NCI-H1105 (cell line): ENCODE data around the gene GAK.

Experiments used
- DNase-seq: peaks from one replicate; lab custom pipeline; 2025; lab: John Stamatoyannopoulos, UW

Gene GAK

DNA sequence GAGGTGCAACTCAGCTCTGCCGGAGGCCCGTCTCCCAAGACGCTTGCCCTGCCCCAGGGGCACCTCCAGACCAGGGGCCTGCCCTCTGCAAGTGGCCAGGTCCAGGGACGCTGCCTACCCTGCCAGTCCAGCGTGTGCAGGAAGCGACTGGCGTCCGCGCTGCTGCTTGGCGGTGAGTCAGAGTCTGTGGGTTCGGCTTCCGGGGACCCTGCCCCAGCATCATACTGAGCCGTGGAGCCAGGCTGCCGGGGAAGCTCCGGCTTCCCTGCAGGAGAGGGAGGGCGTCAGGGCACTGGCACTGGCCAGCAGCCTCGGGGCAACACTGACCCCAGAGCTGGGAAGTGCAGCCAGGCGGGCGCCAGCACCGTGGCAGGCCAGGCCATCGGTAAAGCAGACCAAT lies 63.7 kb downstream of the GAK start:
- DNase-seq = no peak

DNA sequence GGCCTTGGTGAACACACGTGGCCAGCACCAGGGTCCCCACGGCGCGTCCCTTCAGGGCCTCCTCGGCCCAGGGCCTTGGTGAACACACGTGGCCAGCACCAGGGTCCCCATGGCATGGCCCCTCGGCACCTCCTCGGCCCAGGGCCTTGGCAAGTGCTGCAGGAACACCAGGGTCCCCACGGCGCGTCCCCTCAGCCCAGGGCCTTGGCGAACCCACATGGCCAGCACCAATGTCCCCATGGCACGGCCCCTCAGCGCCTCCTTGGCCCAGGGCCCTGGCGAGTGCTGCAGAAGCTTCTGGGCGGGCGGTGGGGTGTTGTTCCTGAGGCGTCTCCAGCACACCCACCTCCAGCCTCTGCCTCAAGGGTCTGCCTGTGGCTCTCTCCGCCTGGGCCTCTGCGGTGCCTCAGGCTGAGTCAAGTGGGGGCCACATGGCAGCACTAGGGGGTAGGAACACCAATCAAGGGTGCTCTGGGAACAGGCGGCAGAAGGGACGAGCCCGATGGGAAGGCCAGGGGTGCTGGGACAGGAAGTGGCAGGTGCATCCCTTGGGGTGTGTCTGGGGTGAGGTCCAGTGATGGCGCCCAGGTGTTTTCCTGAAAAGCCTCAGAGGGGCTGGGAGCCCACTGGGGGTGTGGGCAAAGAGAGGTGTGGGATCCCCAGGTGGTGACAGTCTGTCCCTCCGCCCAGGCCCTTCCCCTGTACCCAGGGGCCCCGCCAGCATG lies 64.4 kb downstream of the GAK start:
- DNase-seq = no peak

DNA sequence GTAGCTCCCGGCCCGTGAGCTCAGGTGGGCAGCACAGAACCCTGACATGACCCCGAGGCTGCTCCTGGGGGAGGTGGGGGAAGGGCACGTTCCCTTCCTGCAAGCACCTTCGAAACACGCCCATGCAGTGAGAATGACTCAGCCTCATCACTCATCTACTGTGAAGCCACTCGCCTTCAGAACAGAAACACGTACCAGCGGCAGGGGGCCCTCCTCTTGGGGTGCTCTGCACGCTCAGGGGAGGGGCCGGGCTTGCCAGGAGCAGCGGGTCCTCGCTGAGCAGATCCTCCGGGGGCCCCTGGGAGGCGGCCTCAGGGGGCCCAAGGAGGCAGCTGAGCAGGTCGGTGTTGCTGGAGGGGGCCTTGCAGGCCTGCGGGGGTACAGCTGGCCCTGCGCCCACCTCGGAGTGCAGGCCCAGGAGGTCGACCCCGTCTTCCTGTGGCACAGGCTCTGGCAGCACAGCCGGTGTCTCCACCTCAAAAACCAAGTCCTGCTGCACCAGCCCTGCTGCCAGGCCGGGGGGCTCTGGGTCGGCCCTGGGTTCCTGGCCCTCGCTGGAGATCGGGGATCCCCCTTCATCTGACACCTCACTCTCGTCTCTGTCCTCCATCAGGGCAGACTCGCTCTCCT lies 65.2 kb downstream of the GAK start:
- DNase-seq = no peak

DNA sequence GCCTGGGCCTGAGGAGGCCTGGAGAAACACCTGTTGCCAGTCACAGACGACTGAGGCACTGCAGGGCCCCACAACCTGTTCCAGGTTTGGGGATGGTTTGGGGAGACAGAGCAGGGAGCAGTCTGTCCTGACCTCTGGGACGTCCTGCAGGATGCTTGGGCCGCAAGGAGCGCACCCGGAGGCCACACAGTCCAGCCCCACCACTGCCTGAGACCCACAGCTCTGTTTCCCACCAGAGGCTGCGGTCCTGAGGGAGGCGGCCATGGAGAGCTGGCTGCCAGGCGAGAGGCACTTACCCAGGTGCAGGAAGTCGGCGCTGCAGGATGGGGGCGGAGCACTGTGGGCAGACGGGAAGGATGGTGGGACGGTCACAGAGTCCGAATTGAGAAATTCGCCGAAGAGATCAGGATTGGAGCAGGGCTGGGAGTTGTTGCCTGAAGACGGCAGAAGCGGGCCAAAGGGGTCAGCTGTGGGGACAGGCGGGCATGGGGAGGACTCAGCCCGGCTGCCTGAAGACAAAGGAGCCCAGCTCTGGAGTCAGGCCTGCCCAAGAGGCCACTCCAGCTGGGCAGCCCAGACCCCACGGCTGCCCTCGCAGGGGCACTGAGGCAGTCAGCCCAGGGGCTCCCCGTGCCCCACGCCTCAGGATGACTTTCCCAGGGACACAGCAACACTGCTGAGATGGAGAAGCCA lies 65.9 kb downstream of the GAK start:
- DNase-seq = no peak

DNA sequence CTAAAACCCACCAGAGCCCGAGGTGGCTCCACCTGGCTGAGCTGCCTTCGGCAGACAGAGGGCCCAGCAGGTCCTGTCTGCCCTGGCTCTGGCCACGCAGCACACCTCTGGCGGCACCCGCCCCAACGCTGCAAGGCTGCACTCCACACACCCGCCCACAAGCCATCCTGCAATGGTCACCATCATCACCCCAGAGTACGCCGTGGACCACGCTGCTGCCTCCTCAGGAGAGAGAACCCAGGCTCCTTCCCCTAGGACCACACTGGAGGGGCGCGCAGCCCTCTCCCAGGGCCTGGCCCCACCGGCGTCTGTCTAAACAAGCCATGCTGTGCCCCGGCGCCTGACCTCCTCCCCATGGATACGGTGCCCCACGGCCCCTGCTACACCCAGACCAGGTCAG lies 66.5 kb downstream of the GAK start:
- no peak for DNase-seq

DNA sequence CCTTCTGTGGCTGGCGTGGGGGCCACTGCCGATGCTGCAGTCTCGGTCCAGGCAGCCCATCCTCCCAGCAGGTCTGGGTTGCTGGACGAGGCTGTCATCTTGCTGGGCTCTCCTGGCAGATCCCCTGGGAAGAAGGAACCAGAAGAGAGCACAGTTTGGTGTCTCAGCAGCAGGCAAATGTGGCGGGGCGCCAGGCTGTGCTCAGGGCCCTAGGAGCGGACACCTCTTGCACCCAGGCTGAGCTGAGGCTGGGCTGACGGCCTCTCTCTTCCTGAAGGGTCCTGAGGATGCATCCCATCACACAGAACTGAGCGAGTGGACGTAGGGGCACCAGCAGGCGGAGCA lies 67.0 kb downstream of the GAK start:
- DNase-seq = no peak

DNA sequence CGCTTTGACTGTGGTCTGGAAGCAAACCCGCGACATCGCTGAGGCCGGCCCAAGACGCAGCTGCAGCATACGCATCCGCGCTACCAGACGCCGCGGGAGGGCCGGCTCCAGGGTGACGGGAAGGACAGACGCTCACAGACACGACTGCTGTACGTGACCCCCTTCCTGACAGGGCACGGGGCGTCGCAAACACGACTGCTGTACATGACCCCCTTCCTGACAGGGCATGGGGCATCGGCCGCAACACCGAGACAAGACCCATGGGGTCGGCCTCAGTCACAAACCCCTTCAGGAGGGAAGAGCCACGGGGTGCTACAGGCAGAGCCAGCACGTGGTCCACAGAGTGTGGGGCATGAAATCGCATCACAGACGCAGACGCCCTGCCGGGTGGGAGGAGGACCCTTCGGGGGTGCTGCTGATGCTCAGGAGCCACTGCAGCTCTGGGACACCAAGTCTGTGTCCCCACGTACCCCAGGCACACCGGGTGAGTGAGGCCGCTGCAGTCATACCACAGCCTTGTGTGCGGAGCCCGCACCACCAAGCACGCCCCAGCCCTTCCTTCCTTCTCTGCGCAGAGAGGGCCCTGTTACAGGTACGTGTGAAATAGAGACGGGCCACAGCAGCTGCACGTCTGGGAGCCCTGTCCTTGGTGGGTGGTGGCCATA lies 67.5 kb downstream of the GAK start:
- DNase-seq = no peak

DNA sequence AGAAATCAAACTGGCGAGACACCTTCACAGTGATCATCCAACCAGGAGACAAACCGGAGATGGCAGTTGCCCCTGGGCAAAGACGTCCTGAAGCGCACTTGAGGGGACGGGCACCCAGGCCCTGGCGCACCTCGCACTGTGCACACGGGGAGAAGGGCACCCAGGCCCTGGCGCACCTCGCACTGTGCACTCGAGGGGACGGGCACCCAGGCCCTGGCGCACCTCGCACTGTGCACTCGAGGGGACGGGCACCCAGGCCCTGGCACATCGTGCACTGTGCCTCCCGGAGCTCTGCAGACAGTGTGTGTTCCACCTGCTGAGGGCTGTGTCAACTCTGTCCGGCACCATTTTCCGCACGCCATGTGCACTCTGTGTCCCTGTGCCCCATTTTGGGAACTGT lies 71.6 kb downstream of the GAK start:
- DNase-seq = no peak

DNA sequence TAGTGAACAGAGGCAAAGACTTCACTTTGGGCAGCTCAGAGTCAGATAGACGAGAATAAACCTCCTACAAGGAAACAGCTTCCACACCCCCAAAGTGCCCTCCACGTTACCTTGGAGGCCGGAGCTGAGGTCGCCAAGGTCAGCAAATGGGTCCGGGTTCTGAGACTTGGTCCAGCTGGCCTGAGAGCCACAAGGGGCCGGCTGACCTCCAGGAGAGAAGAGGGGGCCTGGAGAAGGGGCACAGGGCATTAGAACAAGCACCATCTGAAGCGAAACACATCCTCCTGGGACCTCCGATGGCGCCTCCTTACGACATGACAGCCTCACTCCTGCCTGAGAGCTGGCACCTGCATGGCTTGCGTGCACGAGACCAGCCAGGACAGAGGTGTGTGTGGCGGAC lies 72.6 kb downstream of the GAK start:
- no peak for DNase-seq

DNA sequence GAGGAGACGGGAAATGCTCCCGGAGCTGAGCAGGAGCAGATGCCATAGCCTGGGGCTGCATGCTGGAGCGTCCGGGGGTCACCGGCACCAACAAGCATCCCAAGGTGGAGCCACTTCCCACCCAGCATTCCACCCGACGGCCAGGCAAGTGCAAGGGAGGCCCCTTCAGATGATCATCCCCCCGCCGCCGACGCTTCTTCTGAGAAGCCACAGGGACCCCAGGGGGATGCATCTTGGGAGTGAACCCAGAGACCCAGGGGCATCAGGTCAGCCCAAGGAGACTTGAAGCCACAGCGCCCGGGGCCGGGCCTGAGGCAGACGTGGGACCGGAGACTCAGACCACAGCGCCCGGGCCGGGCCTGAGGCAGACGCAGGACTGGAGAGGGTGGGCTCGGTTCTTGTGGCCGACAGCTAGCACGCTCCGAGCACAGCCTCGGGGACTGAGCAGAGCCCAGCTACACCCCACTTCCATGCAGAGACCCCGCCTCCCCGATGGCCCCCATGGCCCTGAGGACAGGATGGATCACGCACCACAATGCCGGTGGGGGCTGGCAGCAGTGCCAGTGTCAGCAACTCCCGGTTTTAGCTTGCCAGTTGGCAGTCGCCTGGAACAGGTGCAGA lies 73.2 kb downstream of the GAK start:
- no peak for DNase-seq

DNA sequence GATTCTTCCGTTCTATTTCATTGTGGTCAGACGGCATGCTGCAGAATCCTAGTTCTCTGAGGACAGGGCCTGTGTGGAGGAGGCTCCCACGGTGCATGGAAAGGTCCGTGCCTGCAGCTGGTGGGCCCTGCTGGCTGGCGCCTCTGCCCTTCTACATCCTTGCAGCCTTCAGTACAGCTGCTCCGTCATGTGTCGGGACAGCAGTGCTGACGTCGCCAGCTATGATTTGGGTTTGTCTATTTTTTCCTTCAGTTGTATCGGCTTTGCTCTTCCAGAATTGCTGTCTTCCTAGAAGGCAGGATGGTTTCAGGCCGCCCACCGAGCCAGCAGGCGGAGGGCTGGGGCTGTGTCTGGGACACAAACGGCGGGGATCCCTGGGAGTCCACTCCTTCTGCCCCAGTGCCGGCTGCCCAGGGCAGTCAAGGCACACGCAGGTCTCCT lies 74.1 kb downstream of the GAK start:
- DNase-seq = no peak

DNA sequence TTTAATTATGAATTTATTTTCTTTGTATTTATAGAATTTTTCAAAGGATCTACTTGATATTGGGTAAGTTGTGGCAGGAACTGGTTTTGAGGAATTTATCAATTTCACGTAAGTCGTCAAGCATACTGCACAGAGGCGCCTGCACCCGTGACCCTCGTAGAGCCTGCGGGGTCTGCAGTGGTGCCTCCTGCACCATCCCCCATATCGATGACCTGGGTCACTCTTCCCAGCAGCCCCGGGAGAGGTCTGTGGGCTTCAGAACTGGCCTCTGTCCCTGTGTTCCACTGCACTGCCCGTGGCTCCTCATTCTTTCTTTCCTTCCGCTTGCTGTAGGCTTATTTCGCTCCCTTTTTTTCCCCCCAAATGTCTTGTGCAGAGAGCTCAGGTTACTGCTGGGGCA lies 74.7 kb downstream of the GAK start:
- DNase-seq = no peak

DNA sequence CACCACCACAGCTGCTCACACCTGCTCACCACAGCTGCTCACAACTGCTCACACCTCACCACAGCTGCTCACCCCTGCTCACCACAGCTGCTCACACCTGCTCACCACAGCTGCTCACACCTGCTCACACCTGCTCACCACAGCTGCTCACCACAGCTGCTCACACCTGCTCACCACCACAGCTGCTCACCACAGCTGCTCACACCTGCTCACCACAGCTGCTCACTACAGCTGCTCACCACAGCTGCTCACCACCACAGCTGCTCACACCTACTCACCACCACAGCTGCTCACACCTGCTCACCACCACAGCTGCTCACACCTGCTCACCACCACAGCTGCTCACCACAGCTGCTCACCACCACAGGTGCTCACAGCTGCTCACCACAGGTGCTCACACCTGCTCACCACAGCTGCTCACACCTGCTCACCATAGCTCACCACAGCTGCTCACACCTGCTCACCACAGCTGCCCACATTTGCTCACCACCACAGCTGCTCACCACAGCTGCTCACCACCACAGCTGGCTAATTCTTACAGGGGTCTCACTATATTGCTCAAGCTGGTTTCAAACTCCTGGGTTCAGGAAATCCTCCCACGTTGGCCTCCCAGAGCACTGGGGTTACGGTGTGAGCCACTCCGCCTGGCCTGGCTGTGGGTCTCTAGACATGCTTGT lies 75.8 kb downstream of the GAK start:
- no peak for DNase-seq

DNA sequence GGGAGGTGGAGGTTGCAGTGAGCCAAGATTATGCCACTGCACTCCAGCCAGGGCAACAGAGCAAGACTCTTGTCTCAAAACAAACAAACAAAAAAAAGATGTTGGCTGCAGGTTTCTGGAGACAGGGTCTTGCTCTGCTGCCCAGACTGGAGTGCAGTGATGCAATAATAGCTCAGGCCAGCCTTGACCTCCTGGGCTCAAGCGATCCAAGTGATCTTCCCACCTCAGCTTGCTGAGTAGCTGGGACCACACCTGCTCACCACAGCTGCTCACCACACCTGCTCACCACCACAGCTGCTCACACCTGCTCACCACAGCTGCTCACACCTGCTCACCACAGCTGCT lies 76.3 kb downstream of the GAK start:
- no peak for DNase-seq

DNA sequence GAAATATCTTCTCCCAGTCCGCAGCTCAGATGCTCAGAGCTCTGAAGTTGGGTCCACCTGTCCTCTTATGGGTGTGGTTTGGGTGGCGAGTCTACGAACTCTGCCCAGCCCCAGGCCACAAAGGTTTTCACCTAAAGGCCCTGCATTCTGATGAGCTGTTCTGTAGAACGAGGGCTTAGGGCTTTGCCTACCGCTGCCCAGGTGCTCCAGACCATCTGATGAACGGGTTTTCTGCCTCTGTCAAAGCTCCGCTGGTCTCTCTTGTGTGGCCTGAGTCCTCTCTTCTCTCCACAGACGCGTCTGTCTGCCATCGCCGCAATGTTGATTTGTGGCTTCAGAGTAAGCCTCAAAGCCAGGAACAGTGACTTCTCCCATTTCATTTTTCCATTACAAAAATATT lies 77.8 kb downstream of the GAK start:
- DNase-seq = no peak

DNA sequence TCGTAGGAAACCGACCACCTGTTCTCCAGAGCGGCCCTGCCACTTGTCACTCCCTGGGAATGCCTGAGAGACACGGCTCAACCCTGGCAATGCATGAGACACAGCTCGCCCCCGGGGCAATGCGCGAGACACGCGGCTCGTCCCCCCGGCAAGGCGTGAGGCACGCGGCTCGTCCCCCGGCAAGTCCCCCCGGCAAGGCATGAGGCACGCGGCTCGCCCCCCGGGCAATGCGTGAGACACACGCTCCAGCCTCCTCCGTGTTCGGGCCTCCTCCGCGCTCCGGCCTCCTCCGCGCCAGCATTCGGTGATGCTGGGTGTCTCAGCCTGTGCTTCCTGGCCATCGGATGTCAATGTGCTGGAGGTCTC lies 78.7 kb downstream of the GAK start:
- no peak for DNase-seq

DNA sequence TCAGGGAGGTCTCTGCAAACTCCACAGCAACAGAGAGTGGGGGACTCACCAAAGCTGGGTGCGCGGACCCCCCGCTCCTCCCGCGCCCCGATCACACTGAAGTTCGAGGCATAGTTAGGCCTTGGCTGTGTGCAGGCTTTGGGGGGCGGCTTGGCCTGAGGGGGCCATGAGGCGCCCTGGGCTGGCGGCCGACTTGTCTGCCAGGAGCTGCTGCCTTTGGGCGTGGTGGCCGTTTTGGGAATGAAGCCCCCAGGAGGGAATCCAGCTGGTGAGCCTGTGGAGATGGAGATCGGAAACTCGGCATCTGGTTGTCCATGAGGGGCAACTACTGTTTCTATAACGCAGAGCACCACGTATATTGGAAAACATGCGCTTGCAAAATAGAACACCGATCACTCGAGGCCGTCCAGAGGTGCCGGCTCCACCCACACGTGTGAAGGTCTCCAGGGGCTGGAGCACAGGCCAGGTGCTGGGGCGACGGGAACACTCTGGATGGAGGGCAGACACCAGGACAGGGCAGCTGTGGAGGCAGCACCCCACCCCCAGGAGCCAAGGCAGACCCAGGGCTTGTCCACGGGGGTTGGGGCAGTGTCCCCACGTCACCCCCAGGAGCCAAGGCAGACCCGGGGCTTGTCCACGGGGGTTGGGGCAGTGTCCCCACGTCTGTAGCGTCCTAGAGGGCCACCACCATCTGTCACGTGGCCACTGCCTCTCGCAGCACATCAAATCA lies 80.2 kb downstream of the GAK start:
- no peak for DNase-seq

DNA sequence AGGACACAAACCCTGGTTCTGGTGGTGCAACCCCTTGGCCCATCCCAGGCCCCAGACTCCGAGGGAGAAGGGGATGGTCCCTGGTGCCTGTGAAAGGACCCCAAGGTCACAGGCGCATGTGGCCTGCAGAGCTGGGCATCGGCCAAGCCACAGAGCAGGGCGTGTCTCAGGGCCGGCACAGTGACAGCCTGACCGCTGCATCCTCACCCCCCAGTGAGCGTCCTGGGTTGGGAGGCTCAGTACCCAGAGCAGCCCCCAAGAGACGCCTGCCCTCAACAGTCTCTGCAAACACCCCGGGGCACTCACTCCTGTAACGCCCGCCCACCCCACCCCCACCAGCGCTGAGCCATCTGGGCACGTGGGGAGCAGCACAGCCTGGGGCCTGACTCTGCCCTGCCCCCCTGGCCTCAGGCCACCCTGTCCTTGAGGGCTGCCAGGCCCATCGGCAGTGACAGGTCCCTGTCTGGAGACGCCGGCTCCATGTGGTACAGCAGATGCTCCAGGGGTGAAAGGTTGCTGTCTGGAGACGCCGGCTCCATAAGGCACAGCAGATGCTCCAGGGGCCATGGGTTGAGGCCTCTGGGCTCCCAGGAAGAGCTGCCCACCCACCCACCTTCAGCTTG lies 81.7 kb downstream of the GAK start:
- DNase-seq = no peak

DNA sequence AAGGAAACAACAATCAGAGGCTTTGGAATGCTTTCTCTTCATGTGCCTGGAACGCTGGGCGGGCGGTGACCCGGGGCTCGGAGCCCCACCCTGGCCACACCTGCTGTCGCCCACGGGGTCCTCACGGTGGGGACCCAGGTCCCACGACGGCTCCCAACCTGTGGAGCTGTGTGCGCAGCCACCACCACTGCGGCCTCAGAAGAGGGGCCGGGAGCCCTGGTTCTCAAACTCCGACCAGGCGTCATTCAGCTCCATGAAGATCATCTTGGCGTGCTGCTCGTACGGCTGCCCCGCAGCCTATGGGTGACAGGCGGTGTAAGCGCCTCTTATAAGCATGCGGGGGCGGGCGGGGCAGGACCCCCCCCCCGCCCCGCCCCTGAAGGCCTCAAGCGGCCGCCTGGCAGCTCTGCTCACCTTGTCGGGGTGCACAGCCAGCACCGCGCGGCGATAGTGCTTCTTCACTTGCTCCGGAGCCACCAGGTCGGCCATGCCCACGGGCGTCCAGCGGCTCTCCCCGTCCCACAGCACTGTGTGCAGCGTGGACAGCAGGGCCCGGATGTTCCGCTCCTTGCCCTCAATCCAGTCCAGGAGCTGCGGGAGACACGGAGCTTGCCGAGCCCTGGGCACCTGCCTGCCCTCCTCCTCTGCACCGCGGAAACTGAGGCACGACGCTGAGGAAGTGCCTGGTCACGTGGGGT lies 82.5 kb downstream of the GAK start:
- no peak for DNase-seq

DNA sequence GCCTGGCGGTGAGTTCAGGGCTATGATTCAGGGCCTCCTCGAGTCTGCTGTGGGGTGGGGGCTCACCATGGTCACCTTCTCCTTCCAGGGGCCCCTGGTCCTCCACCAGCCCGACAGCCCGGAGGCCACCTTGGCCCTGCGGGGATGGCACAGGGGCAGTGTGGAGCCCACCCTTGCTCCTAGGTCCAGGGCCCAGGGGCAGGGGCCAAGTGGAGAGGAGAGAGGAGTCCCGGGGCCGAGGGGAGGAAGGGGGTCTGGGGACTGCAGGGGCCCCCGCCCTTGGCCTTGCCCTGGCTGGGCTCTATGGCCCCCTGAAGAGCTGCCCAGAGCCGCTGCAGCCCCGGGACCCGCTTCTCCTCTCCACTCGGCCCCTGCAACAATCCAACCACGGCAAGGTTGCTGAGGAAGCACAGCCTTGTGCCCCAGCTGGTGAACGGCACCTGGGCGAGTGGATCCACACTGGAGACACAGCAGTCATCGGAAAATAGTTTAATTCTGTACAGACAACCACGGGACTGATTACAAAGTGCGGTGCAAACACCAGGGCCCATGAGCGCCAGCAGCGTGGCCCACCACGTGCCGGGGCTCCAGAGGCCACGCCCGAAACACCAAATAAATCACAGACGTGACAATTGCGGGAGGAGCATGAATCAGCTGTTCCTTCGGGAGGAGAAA lies 83.2 kb downstream of the GAK start:
- DNase-seq = no peak
